Smooth muscle cell (in vitro differentiated cells): ENCODE results near the gene CTXN3. TPM values are rescaled to one million over a fixed set of nuclear protein-coding genes. Genes with fewer than 3 reads are reported as not detected.

Source experiments
- DNase-seq: peaks from one replicate; lab custom pipeline; 2025; ENCODE audit not compliant: unreplicated experiment; lab: John Stamatoyannopoulos, UW
- H2AFZ ChIP-seq: fragments of 200-600 bp; sonication (generic); 2 replicates; pipeline ENCODE4 v1.6.0; 2016; ENCODE audit warnings: antibody characterized with exemption, low read depth, mild to moderate bottlenecking
- H3F3A ChIP-seq: fragments of 200-600 bp; sonication (generic); 2 replicates; pipeline ENCODE4 v1.6.0; 2017; ENCODE audit warnings: antibody characterized with exemption, low read depth
- H3K27ac ChIP-seq: fragments of 200-600 bp; sonication (generic); 2 replicates; pipeline ENCODE4 v1.5.1; 2016; ENCODE audit warnings: low read depth, mild to moderate bottlenecking
- H3K27me3 ChIP-seq: fragments of 200-600 bp; sonication (generic); 2 replicates; pipeline ENCODE4 v1.6.1; 2016; ENCODE audit warnings: low read depth, mild to moderate bottlenecking
- H3K36me3 ChIP-seq: fragments of 200-600 bp; sonication (generic); 2 replicates; pipeline ENCODE4 v1.5.1; 2016; ENCODE audit warnings: low read depth
- H3K4me1 ChIP-seq: fragments of 200-600 bp; sonication (generic); 2 replicates; pipeline ENCODE4 v1.5.1; 2016; ENCODE audit warnings: low read depth
- H3K4me2 ChIP-seq: fragments of 200-600 bp; sonication (generic); 2 replicates; pipeline ENCODE4 v1.6.0; 2016; ENCODE audit warnings: mild to moderate bottlenecking
- H3K4me3 ChIP-seq: fragments of 200-600 bp; sonication (generic); 2 replicates; pipeline ENCODE4 v1.5.1; 2016; ENCODE audit warnings: mild to moderate bottlenecking
- H3K79me2 ChIP-seq: fragments of 200-600 bp; sonication (generic); 2 replicates; pipeline ENCODE4 v1.6.0; 2016; ENCODE audit warnings: low read depth, mild to moderate bottlenecking
- H3K9ac ChIP-seq: fragments of 200-600 bp; sonication (generic); 2 replicates; pipeline ENCODE4 v1.6.0; 2016; ENCODE audit warnings: low read depth
- H3K9me3 ChIP-seq: fragments of 200-600 bp; sonication (generic); replicated peaks from 2 replicates; pipeline ENCODE4 v1.5.1; 2016; ENCODE audit warnings: low read depth
- H4K20me1 ChIP-seq: fragments of 200-600 bp; sonication (generic); 2 replicates; pipeline ENCODE4 v1.6.0; 2016; ENCODE audit warnings: low read depth
- CTCF ChIP-seq: fragments of 200-600 bp; sonication (generic); IDR thresholded peaks from 2 replicates; pipeline ENCODE4 v1.5.1; 2017; ENCODE audit warnings: borderline replicate concordance, mild to moderate bottlenecking, antibody characterized with exemption; ENCODE audit not compliant: insufficient read depth, poor library complexity, severe bottlenecking
- WGBS: methylation state at CpG from one replicate; pipeline ENCODE4 v1.1.7; 2016; ENCODE audit warnings: low lambda C conversion rate; 5-methylcytosine and 5-hydroxymethylcytosine counted together
- polyA plus RNA-seq: library from polyadenylated mRNA; unstranded; fragments of >200 nt; fragmentation: Nextera tagmentation; extraction: Ambion mirVana; gene quantifications from 2 replicates; pipeline ENCODE4 v1.2.1, GENCODE V29; 2016
- total RNA-seq: library from RNA; depleted of rRNA; stranded (reverse); fragments of >200 nt; gene quantifications from 2 replicates; pipeline ENCODE4 v1.2.3, GENCODE V29; 2014

Gene CTXN3
- total RNA-seq (not detected in 2 replicates), polyA plus RNA-seq (0.14 TPM in 1 of 2 replicates, not detected in the other)

GRCh38 chr5:127649018-127649439 lies at the start of gene CTXN3:
Gene CTXN3 (plus strand): TSS chr5:127649082. CDS start chr5:127657522, 8,440 bp downstream.
- H3K27me3 ChIP-seq, result no peaks in the 10 kb centered on the region
- peak within 1 kb of the TSS; percentile 73 for H3K4me2 ChIP-seq
- H3K36me3 ChIP-seq, result no peaks in the 10 kb centered on the region
- TF ChIP-seq CTCF, result no peak
- H3K4me1 ChIP-seq, result peaks cover 26% of the 10 kb centered on the region
- H3K9ac ChIP-seq, result no peak within 1 kb of the TSS
- H3K9me3 ChIP-seq, result no peaks in the 10 kb centered on the region
- no peak within 1 kb of the TSS for H3K27ac ChIP-seq
- no peaks in the 10 kb centered on the region for H4K20me1 ChIP-seq
- WGBS, result 67% methylated on average over 7 of the region's 7 CpGs
- H3K4me3 ChIP-seq, result no peak within 1 kb of the TSS
- no peaks in the 10 kb centered on the region for H3K79me2 ChIP-seq
- DNase-seq, result no peak
- H3F3A ChIP-seq, result peaks cover 6% of the 10 kb centered on the region
- H2AFZ ChIP-seq, result no peak within 1 kb of the TSS

- H3K4me1 ChIP-seq, result no peaks in the 10 kb centered on the region
- no peak overlapping the region for H3K27ac ChIP-seq
Measured at GRCh38 chr5:127599320-127599719, 49.6 kb upstream of the CTXN3 start.

GRCh38 chr5:127599847-127600246 lies 49.0 kb upstream of the CTXN3 start:
- Histone ChIP-seq H3K9ac (no peak overlapping the region), H3K9me3 (no peaks in the 10 kb centered on the region), H3K27me3 (no peaks in the 10 kb centered on the region), H3K36me3 (no peaks in the 10 kb centered on the region), H3K79me2 (no peaks in the 10 kb centered on the region), H3K4me1 (no peaks in the 10 kb centered on the region), H3F3A (no peaks in the 10 kb centered on the region), H4K20me1 (no peaks in the 10 kb centered on the region), H3K27ac (no peak overlapping the region), H2AFZ (no peak overlapping the region), H3K4me3 (no peak overlapping the region), H3K4me2 (no peak overlapping the region)
- no peak for TF ChIP-seq CTCF
- DNase-seq, result no peak
- WGBS, result 95% methylated on average over 4 of the region's 4 CpGs

More at GRCh38 chr5:127599320-127599719, 49.6 kb upstream of the CTXN3 start:
- 70% methylated on average over 3 of the region's 3 CpGs for WGBS
- TF ChIP-seq CTCF, result no peak
- no peaks in the 10 kb centered on the region for H3K36me3 ChIP-seq
- H3K4me3 ChIP-seq, result no peak overlapping the region
- no peaks in the 10 kb centered on the region for H4K20me1 ChIP-seq
- H3K27me3 ChIP-seq, result no peaks in the 10 kb centered on the region
- no peaks in the 10 kb centered on the region for H3F3A ChIP-seq
- H2AFZ ChIP-seq, result no peak overlapping the region
- H3K79me2 ChIP-seq, result no peaks in the 10 kb centered on the region
- H3K9ac ChIP-seq, result no peak overlapping the region
- H3K4me2 ChIP-seq, result no peak overlapping the region
- H3K9me3 ChIP-seq, result no peaks in the 10 kb centered on the region
- no peak for DNase-seq

GRCh38 chr5:127601111-127601510 lies 47.8 kb upstream of the CTXN3 start:
- H2AFZ ChIP-seq, result no peak overlapping the region
- H3K27me3 ChIP-seq, result no peaks in the 10 kb centered on the region
- H4K20me1 ChIP-seq, result no peaks in the 10 kb centered on the region
- H3K27ac ChIP-seq, result no peak overlapping the region
- H3K4me1 ChIP-seq, result no peaks in the 10 kb centered on the region
- H3K36me3 ChIP-seq, result no peaks in the 10 kb centered on the region
- DNase-seq, result no peak
- 98% methylated on average over 1 of the region's 1 CpG for WGBS
- H3K9ac ChIP-seq, result no peak overlapping the region
- no peak for TF ChIP-seq CTCF
- H3K9me3 ChIP-seq, result no peaks in the 10 kb centered on the region
- H3F3A ChIP-seq, result no peaks in the 10 kb centered on the region
- H3K79me2 ChIP-seq, result no peaks in the 10 kb centered on the region
- H3K4me3 ChIP-seq, result no peak overlapping the region
- H3K4me2 ChIP-seq, result no peak overlapping the region
